Cardiac fibroblast (primary cell): ENCODE data around the gene ZNF830.

Source experiments
- DNase-seq, 2 donors: peaks; one replicate each; pipeline versions ENCODE4 v3.0.0 to v3.0.0-alpha.2; 2010; ENCODE audit warnings: low read depth in 2 of 2
- H3K4me3 ChIP-seq, 2 donors: replicated peaks in 1 of 2; 1 replicate in 1 of 2; 2 replicates in 1 of 2; pipeline ENCODE4 v1.5.1; 2011; ENCODE audit warnings: low read depth in 2 of 2, low read length in 2 of 2, mild to moderate bottlenecking in 2 of 2, moderate library complexity in 1 of 2
- TF ChIP-seq, protein P1 (sequence below): IDR thresholded peaks from one replicate; pipeline ENCODE4 v1.5.1; 2011; ENCODE audit warnings: low read depth, mild to moderate bottlenecking, low read length, inconsistent platforms

The ZNF830 gene

DNA sequence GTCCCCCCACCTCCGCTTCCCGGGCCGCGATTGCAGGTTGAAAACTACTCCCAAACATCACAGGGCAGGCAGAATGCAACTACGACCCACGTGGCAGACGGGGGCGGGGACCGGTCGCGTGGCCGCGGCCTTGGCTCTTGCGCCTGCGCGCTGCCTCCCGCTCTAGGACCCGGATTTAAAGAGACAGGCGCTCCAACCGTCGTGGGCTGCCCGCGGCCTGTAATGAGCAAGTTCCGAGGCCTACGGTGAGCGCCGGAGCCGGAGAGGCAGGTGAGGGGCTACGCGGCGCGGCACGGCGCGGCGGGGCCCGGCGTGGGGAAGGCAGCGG, 19.0 kb downstream of the ZNF830 start, which contains the start of gene LIG3:
Gene LIG3, plus strand, starts transcription at position 160 of the 328 bp plus-strand sequence. CDS start 2,494 bp downstream, outside the sequence.
- H3K4me3 ChIP-seq = peak within 1 kb of the TSS; percentile 71 to 72
- TF ChIP-seq, protein P1, sequence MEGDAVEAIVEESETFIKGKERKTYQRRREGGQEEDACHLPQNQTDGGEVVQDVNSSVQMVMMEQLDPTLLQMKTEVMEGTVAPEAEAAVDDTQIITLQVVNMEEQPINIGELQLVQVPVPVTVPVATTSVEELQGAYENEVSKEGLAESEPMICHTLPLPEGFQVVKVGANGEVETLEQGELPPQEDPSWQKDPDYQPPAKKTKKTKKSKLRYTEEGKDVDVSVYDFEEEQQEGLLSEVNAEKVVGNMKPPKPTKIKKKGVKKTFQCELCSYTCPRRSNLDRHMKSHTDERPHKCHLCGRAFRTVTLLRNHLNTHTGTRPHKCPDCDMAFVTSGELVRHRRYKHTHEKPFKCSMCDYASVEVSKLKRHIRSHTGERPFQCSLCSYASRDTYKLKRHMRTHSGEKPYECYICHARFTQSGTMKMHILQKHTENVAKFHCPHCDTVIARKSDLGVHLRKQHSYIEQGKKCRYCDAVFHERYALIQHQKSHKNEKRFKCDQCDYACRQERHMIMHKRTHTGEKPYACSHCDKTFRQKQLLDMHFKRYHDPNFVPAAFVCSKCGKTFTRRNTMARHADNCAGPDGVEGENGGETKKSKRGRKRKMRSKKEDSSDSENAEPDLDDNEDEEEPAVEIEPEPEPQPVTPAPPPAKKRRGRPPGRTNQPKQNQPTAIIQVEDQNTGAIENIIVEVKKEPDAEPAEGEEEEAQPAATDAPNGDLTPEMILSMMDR = no peak
- peak; percentile 94 to 95 for DNase-seq

DNA sequence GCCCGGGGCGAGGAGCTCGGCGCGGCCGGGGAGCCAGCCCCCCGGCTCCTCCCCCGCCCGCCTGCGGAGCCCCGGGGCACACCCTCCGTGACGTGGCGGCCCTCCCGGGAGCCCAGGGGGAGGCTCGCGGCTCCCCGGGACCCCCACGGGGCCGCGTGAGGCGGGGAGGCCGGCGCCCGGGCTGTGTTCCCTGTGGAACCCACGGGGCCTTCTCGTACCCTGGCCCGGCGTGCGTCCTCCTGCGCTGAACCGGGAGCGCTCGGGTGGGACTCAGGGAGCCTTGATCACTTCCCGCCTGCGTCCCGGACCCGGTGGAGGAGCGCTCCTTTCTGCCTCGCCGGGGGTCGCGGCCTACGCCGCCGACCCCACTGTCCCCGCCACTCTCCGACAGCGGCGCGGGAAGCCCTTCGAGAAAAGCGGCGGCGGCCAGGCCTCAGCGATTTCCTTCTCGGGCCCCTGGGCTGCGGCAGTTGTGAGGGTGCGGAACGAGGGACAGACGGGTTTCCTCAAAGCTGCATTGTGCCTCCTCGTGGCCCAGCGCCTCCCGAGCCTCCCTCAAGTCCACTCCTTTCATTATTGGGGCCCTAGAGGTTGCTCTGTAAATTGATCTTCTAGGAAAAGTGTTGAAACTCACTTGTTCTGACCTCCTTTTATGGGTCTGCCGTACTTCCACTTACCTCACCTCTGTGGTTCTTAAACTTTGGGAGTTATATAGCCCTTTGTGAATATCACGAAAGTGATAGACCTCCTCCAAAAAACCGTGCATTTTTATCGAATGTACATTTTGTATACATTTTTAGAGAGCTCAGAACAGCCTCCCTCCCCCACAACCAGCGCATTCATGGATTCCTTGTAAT, 19.6 kb downstream of the ZNF830 start:
- TF ChIP-seq, protein P1 = peak; percentile 28
- peak overlapping the region; percentile 71 to 72 for H3K4me3 ChIP-seq
- DNase-seq = peak; percentile 86 to 91

DNA sequence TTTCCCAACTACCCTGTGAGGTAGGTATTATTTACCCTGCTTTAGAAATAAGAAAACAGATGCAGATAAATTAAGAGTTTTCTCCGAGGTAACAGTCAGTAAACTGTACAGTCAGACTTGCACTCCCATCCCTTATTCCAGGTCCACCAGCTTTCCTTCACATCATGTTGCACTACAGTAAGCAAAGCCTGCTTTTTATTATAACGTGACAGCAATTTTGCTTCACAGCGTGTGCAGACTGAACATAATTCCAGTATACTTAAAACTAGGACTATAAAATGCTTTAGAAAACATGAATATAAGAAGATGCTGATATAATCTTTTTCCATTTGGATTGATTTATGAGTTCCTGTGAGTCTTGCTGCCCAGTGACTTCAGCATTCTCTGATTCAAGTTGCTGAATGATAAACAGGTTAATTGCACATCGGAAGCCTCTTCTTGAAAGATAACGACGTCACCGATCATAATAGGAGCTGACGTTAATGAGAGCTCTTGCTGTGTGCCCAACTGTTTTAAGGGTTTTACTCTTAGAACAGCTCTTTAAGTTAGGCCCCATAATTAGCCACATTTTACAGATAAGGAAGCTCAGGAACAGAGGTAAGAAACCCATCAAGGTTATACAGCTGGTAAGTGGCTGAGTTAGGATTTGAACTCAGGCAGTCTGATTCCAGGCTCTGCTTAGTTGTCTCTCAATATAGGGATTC, 20.4 kb downstream of the ZNF830 start:
- TF ChIP-seq, protein P1 = no peak
- DNase-seq = peak; percentile 23 to 26
- H3K4me3 ChIP-seq = peak overlapping the region; percentile 71 to 72

DNA sequence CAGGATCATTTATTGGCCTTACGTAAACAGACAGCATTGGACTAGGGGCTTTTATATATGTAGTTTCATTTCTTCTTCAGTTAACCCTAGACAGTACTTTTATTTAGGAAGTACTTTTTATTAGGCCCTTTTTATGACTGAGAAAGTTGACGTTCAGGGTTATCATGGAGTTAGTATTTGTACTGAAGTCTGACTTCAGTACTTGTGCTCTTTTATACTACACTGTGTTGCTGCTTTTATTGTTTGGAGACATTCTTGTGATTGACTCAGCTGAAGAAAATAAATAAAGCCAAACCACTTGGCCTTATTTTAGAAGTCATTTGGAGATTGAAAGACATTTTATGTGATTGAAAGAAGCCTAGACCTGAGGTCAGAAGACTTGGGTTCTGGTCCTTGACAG, 25.9 kb downstream of the ZNF830 start:
- no peak for DNase-seq
- H3K4me3 ChIP-seq = no peak overlapping the region
- TF ChIP-seq, protein P1 = no peak

DNA sequence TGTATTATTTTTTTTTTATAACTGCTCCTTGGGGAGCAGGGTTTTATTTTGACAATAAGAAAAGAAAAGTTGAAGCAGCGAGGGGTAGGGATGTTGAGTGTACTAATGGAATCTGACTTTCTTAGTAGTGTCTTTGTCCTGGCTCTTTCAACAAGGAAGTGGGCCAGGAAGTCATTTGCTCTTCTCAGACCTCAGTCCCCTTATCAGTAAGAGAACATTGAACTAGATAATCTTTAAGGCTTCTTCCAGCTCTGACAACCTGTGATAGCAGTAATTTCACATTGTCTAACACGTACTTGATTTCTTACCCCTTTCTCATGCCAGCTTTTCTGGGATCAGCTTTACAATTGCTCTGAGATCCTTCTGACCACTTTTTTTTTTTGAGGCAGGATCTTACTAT, 27.3 kb downstream of the ZNF830 start:
- H3K4me3 ChIP-seq = no peak overlapping the region
- TF ChIP-seq, protein P1 = no peak
- no peak for DNase-seq

GRCh38 chr17:34989473-34989872, 28.1 kb downstream of the ZNF830 start:
- H3K4me3 ChIP-seq = no peak overlapping the region
- no peak for DNase-seq
- TF ChIP-seq, protein P1 = no peak
